Activated CD8-positive, alpha-beta memory T cell treated with anti-CD3 and anti-CD28 coated beads for 4 hours (primary cell): Measurements from ENCODE around the gene TMEM273.

Experiments used
- DNase-seq, 2 donors: peaks; one replicate each; pipeline ENCODE4 v3.0.0-alpha.2; 2020; ENCODE audit warnings: low read depth in 2 of 2

Gene TMEM273, protein sequence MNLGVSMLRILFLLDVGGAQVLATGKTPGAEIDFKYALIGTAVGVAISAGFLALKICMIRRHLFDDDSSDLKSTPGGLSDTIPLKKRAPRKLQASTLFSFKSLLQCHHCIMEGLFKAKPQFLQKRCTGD

DNA sequence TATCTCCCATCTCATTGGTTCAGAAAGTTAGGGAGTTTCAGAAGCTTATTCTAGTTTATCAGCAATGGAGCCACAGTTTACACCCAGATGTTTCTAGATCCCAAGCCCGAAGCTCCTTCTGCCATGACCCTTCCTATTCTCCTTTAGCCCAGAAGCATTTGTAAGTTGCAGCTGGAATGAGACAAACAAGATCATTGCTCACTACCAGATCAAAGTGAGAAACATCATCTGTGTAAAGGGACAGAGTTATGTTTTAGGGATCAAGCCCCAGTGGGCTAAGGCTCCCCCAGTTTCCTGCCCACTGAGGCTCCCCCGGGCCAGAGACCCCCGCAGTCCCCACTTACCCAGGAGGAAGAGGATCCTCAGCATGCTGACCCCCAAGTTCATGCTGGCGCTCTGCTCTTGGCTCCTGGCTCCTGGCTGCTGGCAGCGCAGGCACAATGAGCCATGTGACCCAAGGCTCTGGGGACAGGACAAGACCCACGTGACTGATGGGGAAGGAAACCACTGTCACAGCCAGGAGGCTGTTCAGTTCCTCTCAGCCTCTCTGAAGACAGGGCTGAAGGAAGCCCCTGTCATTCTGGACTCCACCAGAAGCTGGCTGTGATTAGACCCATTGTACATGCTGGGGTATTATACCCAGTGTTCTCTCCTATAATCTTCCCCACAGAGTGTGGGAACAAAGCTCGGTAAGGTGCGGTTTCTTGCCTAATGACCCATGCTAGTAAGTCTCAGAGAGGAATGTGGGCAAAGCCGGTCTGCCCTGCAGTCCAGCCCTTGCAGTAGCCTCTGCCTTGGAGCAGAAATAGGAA lies at the start of gene TMEM273:
Gene TMEM273, minus strand, starts transcription at position 442 of the 812 bp plus-strand sequence. Its CDS starts 55 bp downstream, at position 387.
- DNase-seq, result no peak

DNA sequence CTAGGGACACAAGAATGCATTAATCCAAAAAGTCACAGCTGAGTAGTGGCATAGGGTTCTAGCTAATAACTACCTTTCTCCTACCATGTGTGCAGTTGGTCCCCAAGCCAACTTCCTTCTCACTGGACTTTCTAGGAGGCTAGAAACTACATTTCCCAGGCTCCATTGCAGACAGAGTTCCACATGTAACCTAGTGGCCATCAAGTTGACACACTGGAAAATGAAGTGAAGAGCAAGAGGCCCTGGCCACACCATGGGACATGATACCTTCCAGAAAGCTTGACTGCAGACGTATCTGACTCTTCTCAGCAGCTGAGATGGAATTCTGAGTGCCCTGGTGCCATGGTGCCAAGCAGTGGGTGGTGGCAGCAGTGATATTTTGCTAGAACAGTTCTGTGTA lies 49.8 kb upstream of the TMEM273 start:
- no peak for DNase-seq

DNA sequence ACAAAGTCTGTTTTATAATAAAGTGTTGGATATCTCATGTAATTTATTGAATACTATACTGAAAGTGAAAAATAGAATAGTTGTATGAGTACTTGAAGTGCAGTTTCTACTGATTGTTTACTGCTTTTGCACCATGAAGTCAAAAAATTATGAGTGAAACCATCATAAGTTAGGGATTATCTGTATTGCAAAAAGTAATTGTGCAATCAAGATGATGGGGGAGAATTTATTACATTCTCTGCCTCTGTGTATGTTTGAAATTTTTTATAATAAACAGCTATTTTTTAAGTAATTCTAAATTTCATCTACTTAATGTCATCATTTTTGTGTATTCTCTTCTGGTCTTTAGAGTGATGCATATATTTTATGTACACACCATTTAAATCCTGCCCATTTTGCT lies 47.2 kb upstream of the TMEM273 start:
- no peak for DNase-seq

DNA sequence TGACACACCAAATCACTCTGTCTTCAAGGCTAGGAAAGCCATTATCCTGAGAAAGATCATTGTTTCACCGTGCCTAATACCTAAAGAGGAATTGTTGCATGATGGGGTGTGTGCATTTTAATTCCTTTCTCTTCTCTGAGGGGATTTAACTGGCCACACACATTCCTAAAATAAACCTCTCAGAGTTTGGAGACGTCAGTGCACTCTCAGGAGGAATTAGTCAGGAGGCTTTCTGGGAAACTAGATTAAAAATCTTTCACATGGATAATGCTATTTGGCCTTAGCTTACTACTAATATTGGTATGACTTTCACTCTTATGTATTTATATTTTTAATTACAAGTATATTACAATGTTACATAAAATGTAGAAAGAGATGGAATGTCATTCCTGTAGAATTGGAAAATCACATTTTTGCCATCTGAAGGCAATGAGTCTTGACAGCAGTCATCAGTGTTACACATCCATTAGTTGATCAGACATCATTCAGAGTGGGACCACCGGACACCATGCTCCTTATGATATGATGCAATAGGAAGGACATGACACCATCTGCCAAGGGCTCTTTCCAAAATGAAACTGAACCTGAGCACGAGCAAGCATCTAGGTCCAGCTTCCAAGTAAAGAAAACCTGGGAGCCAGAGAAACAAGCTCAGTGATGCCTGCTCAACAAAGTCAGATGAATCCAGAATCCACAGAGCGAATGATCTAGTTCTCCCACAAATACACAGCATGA lies 43.1 kb upstream of the TMEM273 start:
- DNase-seq, result no peak

DNA sequence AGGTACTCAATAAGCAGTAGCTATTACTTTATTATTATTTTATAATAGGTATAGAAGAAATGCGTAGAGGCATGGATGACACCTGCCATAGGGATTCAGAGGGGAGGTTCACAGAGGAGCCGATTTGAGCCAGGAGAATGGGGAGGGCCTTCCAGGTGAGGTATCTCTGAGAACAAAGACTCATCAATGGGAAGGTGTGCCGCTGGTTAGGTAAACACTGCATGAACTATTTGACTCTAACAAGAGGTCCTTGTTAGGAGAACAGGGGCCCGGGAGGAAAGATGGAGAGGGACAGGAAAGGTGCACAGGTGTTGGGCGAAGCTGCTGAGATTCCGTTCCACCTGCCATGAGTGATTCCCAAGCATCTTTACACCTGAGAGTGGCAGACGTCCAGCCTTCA lies 41.8 kb upstream of the TMEM273 start:
- no peak for DNase-seq

DNA sequence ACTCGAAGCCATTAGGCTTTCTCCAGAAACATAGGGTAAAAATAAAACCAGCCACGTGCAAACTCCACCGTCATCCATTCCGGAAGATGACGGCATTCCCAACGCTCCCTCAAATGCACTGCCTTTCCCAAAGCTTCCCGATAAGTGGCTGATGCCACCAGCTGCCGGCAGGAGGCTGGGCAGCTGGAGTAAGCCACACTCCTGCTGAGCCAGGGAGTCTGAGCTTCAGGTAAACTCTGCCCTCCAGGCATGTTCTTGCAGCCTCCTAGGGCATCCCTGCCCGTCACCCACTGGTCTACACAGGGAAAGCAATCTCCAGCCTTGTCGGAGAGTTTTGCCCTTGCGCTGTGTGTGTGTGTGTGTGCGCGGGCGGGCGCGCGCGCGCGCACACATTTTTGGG lies 40.5 kb upstream of the TMEM273 start:
- no peak for DNase-seq

DNA sequence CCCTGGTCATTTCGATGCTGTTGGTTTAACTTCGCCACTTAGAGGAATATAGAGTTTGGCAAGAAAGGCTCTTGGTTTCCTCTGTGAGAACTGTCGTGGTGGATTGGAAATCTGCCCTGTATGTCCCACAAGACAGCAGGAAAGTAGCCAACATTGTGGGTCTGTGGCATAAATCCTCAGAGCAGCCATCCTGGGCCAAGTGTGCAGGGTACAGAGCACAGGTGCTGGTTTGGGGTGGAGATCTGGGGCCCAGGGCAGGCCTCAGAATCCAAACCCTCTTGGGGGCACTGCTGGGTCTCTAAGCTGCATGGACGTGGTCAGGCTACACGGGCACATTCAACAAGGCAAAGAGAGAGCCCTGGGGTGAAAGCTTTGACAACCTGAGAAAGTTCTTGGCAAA lies 39.2 kb upstream of the TMEM273 start:
- no peak for DNase-seq

DNA sequence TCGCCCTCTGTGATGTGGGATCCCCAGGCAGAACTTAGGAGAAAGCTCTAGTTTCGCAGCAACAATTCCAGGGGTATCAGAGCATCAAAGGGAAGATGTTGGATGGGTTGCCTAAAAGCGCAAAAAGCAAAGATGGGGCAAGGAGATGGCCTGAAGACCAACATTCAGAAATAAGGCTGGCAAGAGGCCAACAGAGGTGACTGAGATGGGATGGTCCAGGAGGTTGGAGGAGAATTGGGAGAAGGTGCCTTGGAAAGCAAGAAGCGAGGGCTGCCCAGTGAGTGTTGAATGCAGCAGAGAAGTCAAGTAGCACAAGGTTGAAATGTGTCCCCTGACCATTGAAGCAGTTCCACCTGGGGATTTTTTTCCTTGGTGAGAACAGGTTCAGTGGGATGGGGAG lies 38.4 kb upstream of the TMEM273 start:
- no peak for DNase-seq

DNA sequence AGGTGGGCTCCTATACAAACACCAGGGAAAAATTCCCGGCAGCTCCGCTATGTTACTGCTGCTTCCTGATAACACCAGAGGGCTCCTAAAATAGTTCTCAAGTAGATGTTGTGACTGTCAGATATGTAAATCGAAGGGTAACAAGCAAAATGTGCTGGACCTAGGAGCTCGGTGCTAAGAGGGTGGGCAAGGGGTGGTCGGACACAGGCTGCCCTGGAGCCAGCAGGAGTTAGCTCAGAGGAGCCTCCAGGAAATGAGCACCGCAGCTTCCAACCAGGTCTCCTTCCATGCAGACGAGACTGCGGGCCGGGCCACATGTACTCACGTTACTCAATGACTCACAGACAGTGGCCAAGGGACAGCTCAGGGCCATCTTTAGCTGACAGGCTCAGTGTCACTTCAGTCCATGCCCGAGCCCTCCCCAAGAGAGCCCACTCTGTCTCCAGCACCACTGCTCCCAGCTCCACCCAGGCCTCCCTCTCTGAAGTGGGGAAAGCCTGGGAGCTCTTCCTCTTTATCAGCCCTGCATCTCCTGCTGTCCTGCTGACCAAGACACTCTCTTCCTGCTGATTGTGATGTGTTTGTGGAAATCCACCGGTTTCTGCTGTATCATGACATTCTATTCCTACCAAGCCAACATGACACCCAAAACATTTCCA lies 37.2 kb upstream of the TMEM273 start:
- DNase-seq, result no peak

DNA sequence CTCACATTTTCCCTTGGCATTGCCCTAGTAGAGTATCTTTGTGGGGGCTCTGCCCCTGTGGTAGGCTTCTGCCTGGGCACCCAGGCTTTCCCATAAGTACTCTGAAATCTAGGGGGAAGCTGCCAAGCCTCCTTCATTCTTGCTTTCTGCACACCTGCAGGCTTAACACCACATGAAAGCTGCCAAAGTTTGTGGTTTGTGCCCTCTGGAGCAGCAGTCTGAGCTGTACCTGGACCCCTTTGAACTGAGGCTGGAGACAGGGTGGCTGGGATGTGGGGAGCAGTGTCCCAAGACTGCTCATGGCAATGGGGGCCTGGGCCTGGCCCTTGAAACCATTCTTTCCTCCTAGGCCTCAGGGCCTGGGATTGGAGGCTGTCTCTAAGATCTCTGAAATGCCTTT lies 35.0 kb upstream of the TMEM273 start:
- DNase-seq, result no peak

DNA sequence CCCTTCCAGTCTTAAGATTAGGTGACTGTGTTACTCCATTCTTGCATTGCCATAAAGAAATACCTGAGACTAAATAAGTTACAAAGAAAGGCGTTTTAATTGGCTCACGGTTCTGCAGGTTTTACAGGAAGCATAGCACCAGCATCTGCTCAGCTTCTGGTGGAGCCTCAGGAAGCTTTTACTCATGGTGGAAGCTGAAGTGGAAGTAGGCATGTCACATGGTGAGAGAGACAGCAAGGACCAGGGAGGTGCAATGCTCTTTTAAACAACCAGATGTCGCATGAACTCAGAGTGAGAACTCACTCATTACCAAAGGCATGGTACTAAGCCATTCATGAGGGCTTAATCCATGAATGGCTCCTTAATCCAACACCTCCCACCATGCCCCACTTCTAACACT lies 34.0 kb upstream of the TMEM273 start:
- DNase-seq, result no peak

DNA sequence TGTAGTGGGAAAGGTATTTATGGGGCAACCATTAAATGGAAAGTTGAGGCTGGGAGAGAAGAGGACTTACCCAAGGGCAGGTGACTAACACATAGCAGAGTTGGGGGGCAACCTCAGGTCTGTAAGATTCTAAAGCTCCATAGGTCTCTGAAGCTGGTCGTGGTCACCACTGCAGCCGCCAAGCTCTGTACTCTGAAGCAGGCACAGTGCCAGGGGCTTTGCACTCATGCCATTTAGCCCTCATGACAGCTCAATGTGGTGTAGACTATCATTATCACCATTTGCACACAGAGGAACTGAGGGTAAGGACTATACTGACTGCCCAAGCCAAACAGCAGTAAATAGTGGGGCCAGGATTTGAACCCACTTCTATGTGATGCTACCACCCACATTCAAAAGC lies 32.5 kb upstream of the TMEM273 start:
- no peak for DNase-seq

DNA sequence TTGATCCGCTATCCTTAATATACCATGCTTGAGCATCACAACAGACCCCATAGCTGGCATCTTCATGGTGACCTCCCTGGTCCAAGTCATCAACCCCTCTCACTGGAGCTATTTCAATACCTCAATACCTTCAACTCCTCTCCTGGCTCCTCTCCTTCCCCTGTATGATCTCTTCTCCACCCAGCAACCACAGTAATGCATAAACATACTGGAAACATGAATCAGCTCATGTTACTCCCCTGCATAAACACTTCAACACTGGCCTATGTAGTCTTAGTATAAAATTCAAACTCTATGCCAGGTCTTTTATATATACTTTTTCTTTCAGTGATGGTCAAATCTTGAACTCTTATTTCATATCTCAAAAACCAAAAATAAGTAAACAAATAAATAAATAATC lies 31.8 kb upstream of the TMEM273 start:
- DNase-seq, result no peak

DNA sequence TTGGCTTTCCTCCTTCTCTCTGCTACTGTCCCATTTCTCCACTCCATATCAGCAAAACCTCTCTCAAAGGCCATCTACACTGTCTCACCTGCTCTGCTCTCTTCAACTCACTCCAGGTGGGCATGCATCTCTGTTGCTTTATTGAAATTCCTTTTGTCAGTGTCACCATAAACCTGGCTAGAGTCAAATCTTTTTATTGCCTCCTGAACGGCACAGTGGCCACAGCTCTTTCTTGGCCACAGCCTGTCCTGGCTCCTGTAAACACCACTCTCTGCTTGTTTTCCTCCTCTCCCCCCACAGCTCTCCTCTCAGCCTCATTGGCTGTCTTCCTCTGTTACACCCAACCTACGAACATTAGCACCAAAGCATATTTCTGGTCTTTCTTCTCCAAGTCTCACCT lies 31.1 kb upstream of the TMEM273 start:
- no peak for DNase-seq

DNA sequence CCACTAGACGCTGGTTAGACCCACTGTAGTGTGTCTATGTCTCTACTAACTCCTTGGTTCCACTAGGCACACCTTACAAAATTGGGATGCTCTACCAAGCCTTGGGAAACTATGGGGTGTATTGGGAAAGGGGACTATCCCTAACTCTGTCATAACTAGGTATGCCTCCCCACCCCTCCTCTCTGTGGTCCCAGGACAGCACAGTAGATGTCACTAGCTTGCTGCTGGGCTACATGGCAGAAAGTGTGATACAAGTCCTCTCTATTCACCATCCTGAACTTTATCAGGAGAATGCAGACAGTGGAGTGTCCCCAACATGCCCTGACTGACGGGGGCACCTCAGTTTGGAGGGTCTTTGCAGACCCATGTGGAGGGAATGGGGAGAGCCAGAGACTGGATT lies 30.3 kb upstream of the TMEM273 start:
- DNase-seq, result no peak

DNA sequence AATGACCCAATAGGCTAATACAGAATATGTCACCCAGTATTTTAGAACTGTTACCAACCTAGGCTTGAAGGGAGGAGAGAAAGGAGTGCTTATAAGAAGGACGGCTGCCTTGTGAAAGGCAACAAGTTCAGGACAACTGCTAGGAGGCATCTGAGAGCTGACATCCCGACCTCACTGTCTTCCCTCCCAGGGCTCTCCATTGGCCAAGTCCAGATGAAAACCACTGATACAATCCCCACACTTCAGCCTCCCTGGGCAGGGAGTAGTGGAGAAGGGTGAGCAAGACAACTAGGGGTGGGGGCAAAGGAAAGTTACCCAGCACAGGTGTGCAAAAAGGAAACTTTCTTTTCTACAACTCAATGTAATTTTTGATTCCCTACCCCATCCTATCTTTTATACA lies 29.5 kb upstream of the TMEM273 start:
- no peak for DNase-seq

DNA sequence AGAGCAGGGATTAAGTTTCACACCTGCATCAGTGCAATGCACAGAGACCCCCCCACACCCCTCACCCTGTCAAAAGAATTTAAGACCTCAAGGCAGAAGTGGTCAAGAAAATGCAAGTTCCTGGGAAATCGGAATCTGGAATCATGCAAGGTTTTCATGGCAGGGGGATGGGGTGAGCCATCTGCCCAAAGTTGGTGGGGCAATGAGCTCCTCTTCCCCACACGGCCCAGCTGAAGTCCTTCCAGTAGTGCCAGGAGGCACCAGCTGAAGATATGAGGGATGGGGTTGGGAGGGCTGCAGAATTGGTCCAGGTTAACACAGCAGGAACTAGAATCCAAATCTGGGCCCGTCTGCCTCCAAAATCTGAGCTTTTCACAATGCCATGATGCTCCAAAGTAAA lies 25.0 kb upstream of the TMEM273 start:
- no peak for DNase-seq

DNA sequence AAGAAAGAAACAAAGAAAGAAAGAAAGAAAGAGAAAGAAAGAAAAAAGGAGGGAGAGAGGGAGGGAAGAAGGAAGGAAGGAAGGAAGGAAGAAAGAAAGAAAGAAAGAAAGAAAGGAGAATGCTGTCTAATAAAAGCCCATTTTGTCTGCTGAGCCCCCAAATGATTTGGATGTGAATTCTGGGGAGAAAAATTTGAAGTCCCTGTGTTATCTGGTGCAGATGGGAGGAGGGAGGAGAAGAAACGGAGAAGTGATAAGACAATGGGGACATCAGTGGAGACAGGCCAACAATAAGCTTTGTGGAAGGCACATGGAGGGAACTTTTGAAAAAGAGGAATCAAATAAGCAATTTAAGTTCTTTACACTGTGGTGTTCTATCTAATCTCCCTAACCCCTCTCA lies 24.6 kb upstream of the TMEM273 start:
- DNase-seq, result no peak

DNA sequence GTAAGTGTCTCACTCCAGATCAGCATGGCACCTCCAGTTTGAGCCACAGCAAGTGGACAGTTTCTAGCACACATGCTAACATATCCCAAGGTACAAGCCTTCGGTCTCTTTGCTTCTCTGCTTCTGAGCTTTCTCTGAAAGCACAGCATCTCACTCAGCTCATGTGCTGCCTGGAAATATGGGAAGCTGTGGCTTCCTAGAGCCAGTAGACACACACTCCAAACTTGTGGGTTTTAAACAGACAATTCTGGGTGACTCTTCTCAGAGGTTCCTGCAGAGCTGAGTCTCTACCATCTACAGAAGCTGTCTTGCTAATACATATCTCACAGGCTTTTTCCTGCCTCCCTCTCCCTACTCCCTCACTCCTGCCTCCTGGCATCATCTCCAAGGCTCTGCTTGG lies 23.9 kb upstream of the TMEM273 start:
- no peak for DNase-seq

DNA sequence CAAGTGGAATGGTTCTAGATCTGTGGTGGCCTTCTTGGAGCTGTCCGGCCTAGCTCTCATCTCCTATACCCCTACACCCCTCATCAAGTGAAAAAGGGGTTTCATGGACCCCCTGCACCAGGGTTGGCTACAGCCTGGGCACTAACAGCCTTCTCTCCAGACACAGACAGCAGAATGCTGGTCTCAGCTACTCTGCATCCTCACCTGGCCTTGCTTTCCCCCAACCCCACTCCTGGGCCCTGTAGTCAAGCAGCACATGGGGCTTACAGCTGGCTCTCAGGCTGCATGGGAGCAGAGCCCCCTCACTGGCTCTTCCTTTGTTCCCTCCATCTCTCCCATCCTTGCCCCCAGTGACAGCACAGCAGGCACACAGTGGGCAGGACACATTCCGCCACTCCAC lies 20.8 kb upstream of the TMEM273 start:
- no peak for DNase-seq

DNA sequence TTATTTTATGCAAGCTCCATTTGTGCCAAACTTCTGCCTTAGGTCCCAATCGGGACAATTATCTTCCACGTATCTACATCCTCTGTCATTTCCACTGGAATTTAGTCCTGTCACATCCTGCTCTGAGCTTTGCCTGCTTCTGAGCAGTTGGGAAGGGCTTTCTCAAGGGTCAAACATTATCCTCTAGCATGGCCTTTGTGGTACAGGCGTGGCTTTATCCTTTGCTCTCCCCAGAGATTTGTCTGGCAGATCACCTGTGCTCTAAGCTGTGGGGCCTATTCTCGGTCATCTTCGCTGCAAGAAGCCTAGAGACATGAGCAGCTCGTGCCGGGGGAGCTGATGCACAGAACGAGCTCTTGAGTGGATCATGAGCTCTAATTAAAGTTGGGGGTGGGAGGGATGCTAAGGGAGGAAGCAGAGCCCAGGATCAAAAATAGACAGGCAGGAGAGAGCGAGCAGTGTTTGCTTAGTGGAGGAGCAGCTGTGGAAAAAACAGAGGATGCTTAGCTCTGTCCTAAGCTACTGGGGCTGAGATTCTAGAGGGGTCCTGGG lies 19.8 kb upstream of the TMEM273 start:
- no peak for DNase-seq

DNA sequence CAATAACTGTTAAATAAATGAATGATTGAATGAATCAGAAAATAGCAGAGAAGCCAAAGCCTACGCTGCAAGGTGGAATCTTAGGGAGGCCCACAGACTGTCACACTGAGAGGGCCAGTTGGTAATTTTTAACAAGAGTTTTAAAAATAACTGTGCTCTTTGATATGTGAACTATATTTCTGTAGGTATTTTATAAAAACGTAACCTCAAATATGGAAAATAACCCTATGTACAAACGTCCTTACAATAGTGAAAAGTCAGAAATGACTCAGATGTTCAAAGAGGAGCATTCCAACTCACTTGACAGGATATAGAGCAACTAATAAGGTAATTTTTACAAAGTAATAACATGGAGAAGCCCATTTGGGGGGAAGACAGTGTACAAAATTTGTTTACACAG lies 18.9 kb upstream of the TMEM273 start:
- no peak for DNase-seq
